ENCODE data around the gene EGFL8.
"Not testable (repeated sequence)": the region's sequence is repeated elsewhere in the genome, so short reads cannot be mapped to it uniquely, and the experiment has no call there.

EGFL8 gene

DNA sequence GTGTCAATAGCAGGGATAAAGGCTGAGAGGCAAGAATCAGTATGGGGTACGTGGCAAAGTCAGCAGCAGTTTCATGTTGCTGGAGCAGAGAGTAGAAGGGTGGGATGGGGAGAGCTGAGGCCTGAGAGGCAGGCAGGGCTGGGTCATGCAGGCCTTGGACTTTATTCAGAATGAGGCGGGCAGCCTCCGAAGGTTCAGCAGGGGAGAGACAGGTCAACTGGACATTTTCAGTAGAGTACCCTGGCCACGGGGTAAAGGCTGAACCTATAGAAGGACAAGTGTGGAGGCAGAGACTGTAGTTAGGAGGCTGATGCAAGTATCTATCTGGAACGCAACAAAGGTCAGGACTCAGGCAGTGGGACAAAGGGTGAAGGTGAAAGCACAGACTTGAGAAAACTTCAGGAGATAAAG is 45.8 kb downstream of the EGFL8 start:
- no peak for DNase-seq (ENCODE audit: low spot score)

DNA sequence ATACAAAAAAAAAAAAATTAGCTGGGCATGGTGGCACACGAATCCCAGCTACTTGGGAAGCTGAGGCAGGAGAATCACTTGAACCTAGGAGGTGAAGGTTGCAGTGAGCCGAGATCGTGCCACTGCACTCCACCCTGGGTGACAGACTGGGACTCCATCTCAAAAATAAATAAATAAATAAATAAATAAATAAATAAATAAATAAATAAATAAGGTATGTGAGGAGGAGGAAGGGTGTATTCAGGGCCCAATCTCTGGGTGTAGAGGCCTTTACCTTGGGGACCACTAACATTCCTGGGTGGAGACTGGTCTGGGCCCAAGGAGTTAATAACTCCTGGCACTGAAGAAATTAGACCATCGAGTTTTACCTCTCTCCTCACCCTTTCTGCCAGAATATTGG is 47.0 kb downstream of the EGFL8 start:
- DNase-seq (ENCODE audit: low spot score): not testable (repeated sequence)

More for the DNA sequence above, 45.8 kb downstream of the EGFL8 start:
- TF ChIP-seq, protein P1, sequence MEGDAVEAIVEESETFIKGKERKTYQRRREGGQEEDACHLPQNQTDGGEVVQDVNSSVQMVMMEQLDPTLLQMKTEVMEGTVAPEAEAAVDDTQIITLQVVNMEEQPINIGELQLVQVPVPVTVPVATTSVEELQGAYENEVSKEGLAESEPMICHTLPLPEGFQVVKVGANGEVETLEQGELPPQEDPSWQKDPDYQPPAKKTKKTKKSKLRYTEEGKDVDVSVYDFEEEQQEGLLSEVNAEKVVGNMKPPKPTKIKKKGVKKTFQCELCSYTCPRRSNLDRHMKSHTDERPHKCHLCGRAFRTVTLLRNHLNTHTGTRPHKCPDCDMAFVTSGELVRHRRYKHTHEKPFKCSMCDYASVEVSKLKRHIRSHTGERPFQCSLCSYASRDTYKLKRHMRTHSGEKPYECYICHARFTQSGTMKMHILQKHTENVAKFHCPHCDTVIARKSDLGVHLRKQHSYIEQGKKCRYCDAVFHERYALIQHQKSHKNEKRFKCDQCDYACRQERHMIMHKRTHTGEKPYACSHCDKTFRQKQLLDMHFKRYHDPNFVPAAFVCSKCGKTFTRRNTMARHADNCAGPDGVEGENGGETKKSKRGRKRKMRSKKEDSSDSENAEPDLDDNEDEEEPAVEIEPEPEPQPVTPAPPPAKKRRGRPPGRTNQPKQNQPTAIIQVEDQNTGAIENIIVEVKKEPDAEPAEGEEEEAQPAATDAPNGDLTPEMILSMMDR (IDR thresholded peaks at IDR 0.05; ENCODE audit: extremely low read depth, missing control alignments): no peak

DNA sequence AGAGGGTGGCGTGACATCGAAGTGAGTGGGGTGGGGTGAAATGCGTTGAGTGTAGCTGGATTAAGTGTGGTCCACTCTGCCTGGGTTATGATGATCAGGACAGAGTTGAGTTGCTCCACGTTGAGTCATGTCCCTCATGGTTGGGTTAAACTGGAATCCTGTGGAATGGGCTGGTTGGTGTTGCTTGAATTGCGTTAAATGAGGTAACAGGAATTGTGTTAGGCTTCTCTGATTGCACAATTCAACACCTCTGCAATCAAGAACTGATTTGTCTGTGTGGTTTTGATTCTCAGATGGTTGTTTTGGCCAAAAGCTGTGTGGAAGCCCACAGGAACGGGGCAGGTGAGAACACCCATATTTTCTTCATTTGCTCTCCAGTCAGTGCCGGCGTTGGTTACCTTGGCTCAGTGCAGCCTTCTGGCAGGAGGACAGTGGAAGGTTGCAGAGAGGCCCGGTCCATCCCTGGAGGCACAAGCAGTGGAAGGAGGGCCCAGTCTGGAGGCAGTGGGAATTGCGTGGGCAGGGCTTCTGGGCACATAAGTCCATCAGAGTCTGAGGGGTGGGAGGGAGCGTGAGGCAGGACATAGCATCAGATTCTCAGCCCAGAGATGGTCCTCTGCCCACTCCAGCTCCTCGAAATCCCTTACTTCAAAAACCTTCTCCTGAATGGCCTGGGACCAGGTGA is 47.8 kb downstream of the EGFL8 start:
- TF ChIP-seq, protein P1 (IDR thresholded peaks at IDR 0.05; ENCODE audit: extremely low read depth, missing control alignments): no peak
- DNase-seq (ENCODE audit: low spot score): no peak

DNA sequence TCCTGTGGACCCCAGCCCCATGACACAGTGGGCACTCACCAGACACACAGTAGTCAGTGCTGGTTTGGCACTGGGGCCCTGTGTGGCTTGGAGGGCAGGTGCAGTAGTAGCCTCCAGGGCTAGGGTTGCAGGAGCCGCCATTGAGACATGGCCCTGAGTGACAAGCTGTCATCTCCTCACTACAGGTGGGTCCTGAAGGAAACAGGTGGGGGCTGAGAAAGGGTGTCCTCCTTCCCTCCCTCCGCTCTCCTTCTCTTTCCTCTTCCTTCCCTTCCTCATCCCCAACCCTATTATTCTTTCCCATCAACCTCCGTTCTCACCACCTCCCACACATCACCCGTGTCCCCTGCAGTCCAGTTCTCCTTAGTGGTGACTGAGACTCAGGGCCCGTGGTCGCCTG is 49.3 kb downstream of the EGFL8 start:
- TF ChIP-seq, protein P1 (IDR thresholded peaks at IDR 0.05; ENCODE audit: extremely low read depth, missing control alignments): no peak

DNA sequence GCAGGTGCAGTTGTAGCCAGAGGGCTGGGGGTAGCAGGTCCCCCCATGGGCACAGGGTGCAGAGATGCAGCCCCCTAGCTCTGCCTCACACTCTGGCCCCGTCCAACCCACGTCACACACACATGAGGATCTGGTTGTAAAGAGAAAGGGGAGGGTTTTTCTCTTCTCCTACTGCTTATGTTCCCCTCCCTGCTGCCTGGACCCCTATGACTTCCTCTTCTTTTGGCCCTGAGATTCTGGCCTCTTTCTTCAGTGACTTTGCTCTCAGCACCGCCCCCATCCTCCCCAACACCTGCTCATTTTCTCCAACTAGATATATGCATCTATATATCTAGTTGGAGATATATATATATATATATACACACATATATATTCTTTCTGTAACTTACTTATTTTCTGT is 49.7 kb downstream of the EGFL8 start:
- DNase-seq (ENCODE audit: low spot score): no peak
- TF ChIP-seq, protein P1 (IDR thresholded peaks at IDR 0.05; ENCODE audit: extremely low read depth, missing control alignments): no peak

More for the DNA sequence above, 49.3 kb downstream of the EGFL8 start:
- DNase-seq (ENCODE audit: low spot score): no peak

DNA sequence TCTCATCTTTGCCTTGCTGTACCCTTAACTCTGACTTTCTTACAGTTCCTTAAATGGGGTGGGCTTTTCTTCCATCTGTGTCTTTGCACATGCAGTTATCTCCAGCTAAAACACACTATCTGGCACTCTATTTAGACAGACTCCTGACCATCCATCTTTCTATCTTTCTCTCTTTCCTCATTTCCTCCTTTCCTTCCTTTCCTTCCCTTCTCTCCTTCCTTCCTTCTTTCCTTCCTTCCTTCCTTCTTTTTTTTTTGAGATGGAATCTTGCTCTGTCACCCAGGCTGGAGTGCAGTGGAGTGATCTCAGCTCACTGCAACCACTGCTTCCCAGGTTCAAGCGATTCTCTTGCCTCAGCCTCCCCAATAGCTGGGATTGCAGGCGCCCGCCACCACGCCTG is 51.2 kb downstream of the EGFL8 start:
- DNase-seq (ENCODE audit: low spot score): no peak
- TF ChIP-seq, protein P1 (IDR thresholded peaks at IDR 0.05; ENCODE audit: extremely low read depth, missing control alignments): no peak

DNA sequence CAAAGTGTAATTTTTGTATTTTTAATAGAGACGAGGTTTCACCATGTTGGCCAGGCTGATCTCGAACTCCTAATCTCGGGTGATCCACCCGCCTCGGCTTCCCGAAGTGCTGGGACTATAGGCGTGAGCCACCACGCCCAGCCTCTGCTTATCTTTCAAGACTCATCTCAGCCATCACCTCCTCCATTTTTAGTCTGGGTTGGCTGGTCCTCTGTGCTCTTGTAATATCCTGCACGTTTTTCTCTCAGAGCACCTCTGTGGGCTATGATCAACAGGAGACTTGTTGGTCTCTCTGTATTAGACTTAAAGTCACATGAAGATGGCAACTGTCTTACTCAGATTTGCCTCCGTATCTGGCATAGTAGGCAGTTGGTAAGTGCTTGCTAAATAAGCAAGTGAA is 51.9 kb downstream of the EGFL8 start:
- TF ChIP-seq, protein P1 (IDR thresholded peaks at IDR 0.05; ENCODE audit: extremely low read depth, missing control alignments): no peak
- no peak for DNase-seq (ENCODE audit: low spot score)

DNA sequence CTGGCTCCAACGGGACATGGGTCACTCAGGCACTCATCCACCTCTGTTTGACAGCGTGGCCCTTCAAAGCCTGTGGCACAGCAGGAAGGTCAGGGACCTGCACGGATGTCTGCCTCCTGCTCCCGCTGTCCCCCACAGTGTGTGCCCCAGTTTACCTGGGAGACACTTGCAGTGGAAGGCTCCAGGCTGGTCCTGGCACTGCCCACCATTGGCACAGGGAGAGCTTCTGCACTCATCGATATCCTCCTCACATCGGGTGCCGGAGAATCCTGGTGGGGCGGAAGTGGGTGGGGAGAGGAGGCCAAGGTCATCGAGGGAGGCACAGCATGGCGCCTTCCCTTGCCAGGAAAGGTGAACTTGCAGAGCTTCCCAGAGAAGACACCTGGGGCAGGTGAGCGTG is 52.6 kb downstream of the EGFL8 start:
- TF ChIP-seq, protein P1 (IDR thresholded peaks at IDR 0.05; ENCODE audit: extremely low read depth, missing control alignments): no peak
- no peak for DNase-seq (ENCODE audit: low spot score)

Measured in GM20000 (cell line).